GM12878 (cell line): ENCODE results near the gene C19orf12. TPM values are rescaled to one million over a fixed set of nuclear protein-coding genes. Genes with fewer than 3 reads are reported as not detected.

ENCODE experiments used
- ATAC-seq: fragments of 200-7000 bp; cut with Tn5 transposase; 3 replicates; pipeline ENCODE4 v1.9.1; 2020; ENCODE audit warnings: mild to moderate bottlenecking, moderate library complexity
- BruUV-seq: library from RNA; stranded (reverse); fragments of 400-500 nt; replicated peaks from 2 replicates; lab custom pipeline; 2021; lab: Mats Ljungman, UMichigan
- CTCF ChIA-PET: fragments of 300-600 bp; sonication (Branson Sonifier 250); formaldehyde crosslinking; extraction: SDS; loops from one replicate; lab custom pipeline; 2021; ENCODE audit warnings: inconsistent platforms; lab: Yijun Ruan, JAX
- POLR2A ChIA-PET: fragments of 350-600 bp; formaldehyde crosslinking; extraction: SDS; loops from one replicate; lab custom pipeline; 2021; ENCODE audit warnings: inconsistent platforms; lab: Charles Lee
- RAD21 ChIA-PET: fragments of 300-600 bp; sonication (Branson Sonifier 250); formaldehyde crosslinking; loops from one replicate; lab custom pipeline; 2023; ENCODE audit warnings: antibody characterized with exemption; ENCODE audit not compliant: unreplicated experiment; lab: Charles Lee
- SMC1A ChIA-PET: fragments of 300-600 bp; sonication (Branson Sonifier 250); formaldehyde crosslinking; loops from one replicate; lab custom pipeline; 2023; ENCODE audit not compliant: unreplicated experiment, uncharacterized antibody; lab: Charles Lee
- DNase-seq: peaks from one replicate; pipeline ENCODE4 v3.0.0-alpha.2; 2011; ENCODE audit warnings: low read depth, low spot score
- FAIRE-seq: peaks from 3 replicates; lab custom pipeline; 2011; peaks lifted over from hg19 to GRCh38; lab: Jason Lieb, UNC
- H2AFZ ChIP-seq: 2 replicates; pipeline ENCODE4 v1.6.0; 2011; ENCODE audit warnings: low read depth, low read length, control low read depth; ENCODE audit not compliant: control insufficient read depth
- H3K27ac ChIP-seq: 2 replicates; pipeline ENCODE4 v1.5.1; 2011; ENCODE audit warnings: control low read depth; ENCODE audit not compliant: control insufficient read depth, insufficient read depth
- H3K27me3 ChIP-seq, 2 experiments: replicated peaks in 1 of 2; 2 replicates each; pipeline versions ENCODE4 v1.6.0 to v1.6.1; 2011; ENCODE audit warnings: low read length in 1 of 2; ENCODE audit not compliant: control insufficient read depth in 2 of 2, insufficient read depth in 2 of 2
- H3K36me3 ChIP-seq, 2 experiments: 2 replicates each; pipeline ENCODE4 v1.5.1; 2011; ENCODE audit warnings: low read length in 1 of 2; ENCODE audit not compliant: control insufficient read depth in 2 of 2, insufficient read depth in 2 of 2
- H3K4me1 ChIP-seq: 2 replicates; pipeline ENCODE4 v1.6.1; 2011; ENCODE audit warnings: mild to moderate bottlenecking, low read length, moderate library complexity, mixed read lengths; ENCODE audit not compliant: control insufficient read depth, insufficient read depth
- H3K4me2 ChIP-seq: 2 replicates; pipeline ENCODE4 v1.6.0; 2011; ENCODE audit warnings: control low read depth; ENCODE audit not compliant: control insufficient read depth, insufficient read depth
- H3K4me3 ChIP-seq: fragments of 200-600 bp; sonication (generic); 2 replicates; pipeline ENCODE4 v1.5.1; 2016
- H3K79me2 ChIP-seq: 2 replicates; pipeline ENCODE4 v1.6.0; 2011; ENCODE audit warnings: low read length; ENCODE audit not compliant: control insufficient read depth, insufficient read depth
- H3K9ac ChIP-seq: 2 replicates; pipeline ENCODE4 v1.8.0; 2011; ENCODE audit warnings: low read length, control low read depth, mixed read lengths; ENCODE audit not compliant: control insufficient read depth, insufficient read depth
- H3K9me3 ChIP-seq: replicated peaks from 3 replicates; pipeline ENCODE4 v1.5.1; 2011; ENCODE audit warnings: mild to moderate bottlenecking, low read length; ENCODE audit not compliant: control insufficient read depth, insufficient read depth
- H4K20me1 ChIP-seq: 2 replicates; pipeline ENCODE4 v1.6.0; 2011; ENCODE audit not compliant: control insufficient read depth, insufficient read depth
- EED ChIP-seq: sonication (generic); IDR thresholded peaks from 2 replicates; pipeline ENCODE4 v1.6.1; 2016; ENCODE audit warnings: antibody characterized with exemption, low read depth
- GATAD2B ChIP-seq: fragments of 450-650 bp; conservative IDR thresholded peaks from 2 replicates; pipeline ENCODE4 v1.6.1; 2017; ENCODE audit warnings: low read depth, mild to moderate bottlenecking, moderate library complexity
- IKZF2 ChIP-seq, 2 experiments: fragments of 450-650 bp; IDR thresholded peaks; 2 replicates each; pipeline ENCODE4 v1.6.1; 2017; ENCODE audit warnings: mild to moderate bottlenecking in 2 of 2, moderate library complexity in 2 of 2
- KAT2A ChIP-seq: conservative IDR thresholded peaks from 2 replicates; pipeline ENCODE4 v1.6.1; 2011; ENCODE audit warnings: low read depth, low read length; ENCODE audit not compliant: control insufficient read depth
- RAD51 ChIP-seq: fragments of 450-650 bp; IDR thresholded peaks from 2 replicates; pipeline ENCODE4 v1.6.1; 2016; ENCODE audit warnings: moderate library complexity, mild to moderate bottlenecking, inconsistent platforms
- TARDBP ChIP-seq: IDR thresholded peaks from 2 replicates; pipeline ENCODE4 v1.6.1; 2016; ENCODE audit warnings: borderline replicate concordance
- YBX1 ChIP-seq: fragments of 450-650 bp; IDR thresholded peaks from 2 replicates; pipeline ENCODE4 v1.6.1; 2016; ENCODE audit warnings: antibody characterized with exemption
- WGBS: methylation state at CpG from one replicate; pipeline ENCODE4 v1.1.6; 2016; ENCODE audit warnings: low lambda C conversion rate; ENCODE audit not compliant: insufficient replicate concordance, insufficient coverage; ENCODE audit errors: missing lambda C conversion rate; 5-methylcytosine and 5-hydroxymethylcytosine counted together
- in situ Hi-C: fragments of 300-500 bp; cut with MboI; formaldehyde crosslinking; loops from 9 replicates; pipeline ENCODE4 v1.14.3; 2018; ENCODE audit warnings: mixed read lengths
- intact Hi-C: fragments of 100-400 bp; cut with micrococcal nuclease; formaldehyde crosslinking; loops from one replicate; pipeline ENCODE4 v1.14.2; 2022; ENCODE audit not compliant: unreplicated experiment
- polyA plus RNA-seq, 11 experiments: library from polyadenylated mRNA; depleted of rRNA in 4 of 11; unstranded in 6 of 11; stranded (reverse) in 5 of 11; fragments of >200 nt; fragmentation: Nextera tagmentation in 4 of 11; fragmentation: Illumina TruSeq in 1 of 11; extraction: Ambion mirVana in 4 of 11; extraction: Trizol in 1 of 11; gene quantifications; 1 replicate in 1 of 11; 2 replicates in 10 of 11; pipeline versions ENCODE4 v1.2.1 to v1.2.3, GENCODE V29; 2011 to 2016; ENCODE audit warnings: inconsistent platforms in 2 of 11, missing spikeins in 2 of 11, low read depth in 1 of 11
- total RNA-seq, 4 experiments: library from RNA; depleted of rRNA in 3 of 4; stranded (reverse); fragments of >200 nt in 3 of 4; fragmentation: Illumina TruSeq in 1 of 4; extraction: Trizol in 1 of 4; gene quantifications; 2 replicates each; pipeline versions ENCODE4 v1.2.1 to v1.2.3, GENCODE V29; 2013 to 2021
- TF ChIP-seq, protein P1 (sequence below): IDR thresholded peaks from 2 replicates; pipeline ENCODE4 v1.6.1; 2012; ENCODE audit warnings: low read length, inconsistent platforms

The C19orf12 gene
- total and polyA plus RNA-seq, 10 of the 15 experiments (the other 5 are each of a cell fraction or from before 2014, with no cell fraction given): 2.3 to 23.5 (median 20.3) TPM

DNA sequence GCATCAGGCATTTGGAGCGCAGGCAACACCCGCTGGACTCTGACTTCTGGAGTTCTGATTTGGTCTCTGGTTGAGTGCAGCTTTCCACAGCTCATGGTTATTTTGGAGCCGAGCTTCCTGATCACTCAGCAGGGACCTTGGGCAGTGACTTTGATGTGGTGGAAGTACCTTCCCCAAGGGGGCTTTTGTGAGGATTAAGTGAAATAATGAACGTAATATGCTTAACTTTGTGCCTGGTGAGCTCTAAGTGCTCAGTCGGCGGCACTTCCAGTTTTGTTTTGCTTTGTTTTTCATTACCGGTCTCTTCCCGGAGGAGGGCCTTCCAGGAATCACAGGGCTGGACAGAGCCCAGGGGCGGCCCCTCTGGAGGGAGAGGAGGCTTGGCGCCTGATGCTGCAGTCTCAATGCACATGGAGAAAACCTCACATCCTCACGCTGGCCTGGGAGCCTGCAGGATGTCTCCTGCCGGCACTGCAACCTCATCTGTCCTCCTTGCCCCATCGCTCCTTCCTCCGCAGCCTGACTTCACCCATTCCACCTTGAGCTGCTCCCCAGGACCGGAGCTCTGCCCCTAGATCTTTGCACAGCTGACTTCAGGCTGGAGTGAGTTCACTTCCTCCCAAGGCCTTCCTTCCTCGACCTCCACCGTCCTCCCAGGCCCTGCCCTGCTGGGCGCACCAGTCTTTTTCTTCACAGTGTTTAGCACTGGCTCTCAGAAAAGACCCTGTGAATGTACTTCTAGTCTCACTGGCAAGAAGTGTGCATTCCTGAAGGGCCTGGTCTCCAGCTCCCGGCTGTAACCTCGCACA lies 48.3 kb downstream of the C19orf12 start:
- RAD21 ChIA-PET: interaction anchor here (0.8 to 5.3 kb wide), 6 partner anchors 9 to 60 kb away, joined by 3 to 78 read pairs (median 12); partner anchors contain the start of genes C19orf12 and POP4
- SMC1A ChIA-PET: interaction anchor here (0.9 to 4.7 kb wide), 11 partner anchors 8 to 61 kb away, joined by 3 to 42 read pairs (median 4); no protein-coding TSS in a partner anchor
- Histone ChIP-seq H3K4me3 (peak overlapping the region; percentile 92), H3K4me1 (peaks cover 48% of the 10 kb centered on the region), H3K79me2 (peaks cover 58% of the 10 kb centered on the region), H3K27ac (peak overlapping the region; percentile 84), H3K36me3 (no peaks in the 10 kb centered on the region; a peak in 2 of 4 replicates), H2AFZ (0 out of 2 replicates have a peak overlapping the region, but pooled peaks have one; percentile 4), H3K4me2 (peak overlapping the region; percentile 91), H3K9ac (peak overlapping the region; percentile 75), H3K27me3 (no peaks in the 10 kb centered on the region), H3K9me3 (no peaks in the 10 kb centered on the region), H4K20me1 (no peaks in the 10 kb centered on the region)
- no peak for DNase-seq
- FAIRE-seq: no peak
- no TSS peak for BruUV-seq
- in situ Hi-C loops: loop anchor here (10.0 kb wide), 1 partner anchor 52 kb away; no protein-coding TSS in a partner anchor
- CTCF ChIA-PET: interaction anchor here (0.7 to 6.5 kb wide), 7 partner anchors 13 to 93 kb away, joined by 3 to 111 read pairs (median 26); partner anchors contain the start of genes C19orf12 and POP4
- no peak for ATAC-seq
- intact Hi-C loops: loop anchor here (2.0 kb wide), 1 partner anchor 28 kb away; no protein-coding TSS in a partner anchor
- no peak for TF ChIP-seq EED
- 0 out of 4 replicates have a peak, but pooled peaks of 1 of the 2 experiments have one; percentile 8 for TF ChIP-seq IKZF2 (IDR thresholded peaks at IDR 0.05)
- TF ChIP-seq TARDBP: no peak
- no peak for TF ChIP-seq YBX1
- TF ChIP-seq RAD51: no peak
- no peak for TF ChIP-seq GATAD2B
- no peak for TF ChIP-seq KAT2A
- TF ChIP-seq, protein P1, sequence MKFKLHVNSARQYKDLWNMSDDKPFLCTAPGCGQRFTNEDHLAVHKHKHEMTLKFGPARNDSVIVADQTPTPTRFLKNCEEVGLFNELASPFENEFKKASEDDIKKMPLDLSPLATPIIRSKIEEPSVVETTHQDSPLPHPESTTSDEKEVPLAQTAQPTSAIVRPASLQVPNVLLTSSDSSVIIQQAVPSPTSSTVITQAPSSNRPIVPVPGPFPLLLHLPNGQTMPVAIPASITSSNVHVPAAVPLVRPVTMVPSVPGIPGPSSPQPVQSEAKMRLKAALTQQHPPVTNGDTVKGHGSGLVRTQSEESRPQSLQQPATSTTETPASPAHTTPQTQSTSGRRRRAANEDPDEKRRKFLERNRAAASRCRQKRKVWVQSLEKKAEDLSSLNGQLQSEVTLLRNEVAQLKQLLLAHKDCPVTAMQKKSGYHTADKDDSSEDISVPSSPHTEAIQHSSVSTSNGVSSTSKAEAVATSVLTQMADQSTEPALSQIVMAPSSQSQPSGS: no peak
- POLR2A ChIA-PET: interaction anchor here (0.7 to 2.3 kb wide), 6 partner anchors 37 to 61 kb away, joined by 3 to 16 read pairs (median 4); partner anchors contain the start of genes C19orf12 and POP4
- WGBS: 71% methylated on average over 20 of the region's 20 CpGs
